ENCODE data around the gene ALS2CL.
A peak's percentile ranks its signal among the peaks of the same experiment; 100 is the strongest.
"Not testable (repeated sequence)": the region's sequence is repeated elsewhere in the genome, so short reads cannot be mapped to it uniquely, and the experiment has no call there.

ALS2CL gene, protein sequence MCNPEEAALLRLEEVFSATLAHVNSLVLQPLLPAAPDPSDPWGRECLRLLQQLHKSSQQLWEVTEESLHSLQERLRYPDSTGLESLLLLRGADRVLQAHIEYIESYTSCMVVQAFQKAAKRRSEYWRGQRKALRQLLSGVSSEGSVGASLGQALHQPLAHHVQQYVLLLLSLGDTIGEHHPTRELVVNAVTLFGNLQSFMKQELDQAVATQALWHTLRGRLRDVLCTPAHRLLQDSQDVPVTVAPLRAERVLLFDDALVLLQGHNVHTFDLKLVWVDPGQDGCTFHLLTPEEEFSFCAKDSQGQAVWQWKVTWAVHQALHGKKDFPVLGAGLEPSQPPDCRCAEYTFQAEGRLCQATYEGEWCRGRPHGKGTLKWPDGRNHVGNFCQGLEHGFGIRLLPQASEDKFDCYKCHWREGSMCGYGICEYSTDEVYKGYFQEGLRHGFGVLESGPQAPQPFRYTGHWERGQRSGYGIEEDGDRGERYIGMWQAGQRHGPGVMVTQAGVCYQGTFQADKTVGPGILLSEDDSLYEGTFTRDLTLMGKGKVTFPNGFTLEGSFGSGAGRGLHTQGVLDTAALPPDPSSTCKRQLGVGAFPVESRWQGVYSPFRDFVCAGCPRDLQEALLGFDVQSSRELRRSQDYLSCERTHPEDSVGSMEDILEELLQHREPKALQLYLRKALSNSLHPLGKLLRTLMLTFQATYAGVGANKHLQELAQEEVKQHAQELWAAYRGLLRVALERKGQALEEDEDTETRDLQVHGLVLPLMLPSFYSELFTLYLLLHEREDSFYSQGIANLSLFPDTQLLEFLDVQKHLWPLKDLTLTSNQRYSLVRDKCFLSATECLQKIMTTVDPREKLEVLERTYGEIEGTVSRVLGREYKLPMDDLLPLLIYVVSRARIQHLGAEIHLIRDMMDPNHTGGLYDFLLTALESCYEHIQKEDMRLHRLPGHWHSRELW

GRCh38 chr3:46693038-46693891, at the start of gene ALS2CL:
ALS2CL (minus strand) TSS chr3:46693679; CDS start chr3:46689440, 4,239 bp downstream.
- peak within 1 kb of the TSS; percentile 56 for H3K4me3 ChIP-seq (ENCODE audit: low read depth, low read length)
- TF ChIP-seq CTCF (IDR thresholded peaks at IDR 0.05; ENCODE audit: low read depth, low read length), result no peak

- TF ChIP-seq CTCF (IDR thresholded peaks at IDR 0.05; ENCODE audit: low read depth, low read length), result no peak
- H3K4me3 ChIP-seq (ENCODE audit: low read depth, low read length), result no peak overlapping the region
These were observed 49.6 kb upstream of the ALS2CL start for GRCh38 chr3:46742992-46743585.

DNA sequence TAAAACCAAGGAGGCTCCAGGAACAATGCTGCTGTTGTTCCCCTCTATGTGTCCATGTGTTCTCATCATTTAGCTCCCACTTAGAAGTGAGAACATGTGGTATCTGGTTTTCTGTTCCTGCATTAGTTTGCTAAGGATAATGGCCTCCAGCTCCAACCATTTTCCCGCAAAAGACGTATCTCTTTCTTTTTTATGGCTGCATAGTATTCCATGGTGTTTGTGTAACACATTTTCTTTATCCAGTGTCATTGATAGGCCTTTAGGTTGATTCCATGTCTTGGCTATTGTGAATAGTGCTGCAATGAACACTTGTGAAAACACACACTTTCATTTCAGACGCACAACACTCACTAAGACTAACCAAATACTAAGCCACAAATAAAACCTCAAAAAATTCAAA, 46.1 kb upstream of the ALS2CL start:
- not testable (repeated sequence) for H3K4me3 ChIP-seq (ENCODE audit: low read depth, low read length)

DNA sequence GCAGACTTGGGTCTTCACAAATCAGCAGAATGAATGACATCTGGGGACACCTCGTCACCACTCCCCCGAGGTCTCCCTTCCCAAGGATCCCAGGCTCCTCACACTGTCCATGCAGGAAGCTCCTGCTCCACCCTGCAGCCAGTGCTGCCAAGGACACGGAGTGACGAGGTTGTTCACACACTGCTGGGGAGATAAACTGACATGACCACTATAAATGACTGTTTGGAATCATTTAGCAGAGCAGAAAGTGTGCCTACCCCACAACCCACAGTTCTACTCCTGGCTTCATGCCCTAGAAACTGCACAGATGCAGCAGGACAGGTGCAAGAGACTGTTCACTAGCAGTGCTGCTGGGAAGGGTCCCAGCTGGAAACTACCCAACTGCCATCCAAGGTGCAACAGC, 43.9 kb upstream of the ALS2CL start:
- H3K4me3 ChIP-seq (ENCODE audit: low read depth, low read length), result no peak overlapping the region
- no peak for TF ChIP-seq CTCF (IDR thresholded peaks at IDR 0.05; ENCODE audit: low read depth, low read length)

DNA sequence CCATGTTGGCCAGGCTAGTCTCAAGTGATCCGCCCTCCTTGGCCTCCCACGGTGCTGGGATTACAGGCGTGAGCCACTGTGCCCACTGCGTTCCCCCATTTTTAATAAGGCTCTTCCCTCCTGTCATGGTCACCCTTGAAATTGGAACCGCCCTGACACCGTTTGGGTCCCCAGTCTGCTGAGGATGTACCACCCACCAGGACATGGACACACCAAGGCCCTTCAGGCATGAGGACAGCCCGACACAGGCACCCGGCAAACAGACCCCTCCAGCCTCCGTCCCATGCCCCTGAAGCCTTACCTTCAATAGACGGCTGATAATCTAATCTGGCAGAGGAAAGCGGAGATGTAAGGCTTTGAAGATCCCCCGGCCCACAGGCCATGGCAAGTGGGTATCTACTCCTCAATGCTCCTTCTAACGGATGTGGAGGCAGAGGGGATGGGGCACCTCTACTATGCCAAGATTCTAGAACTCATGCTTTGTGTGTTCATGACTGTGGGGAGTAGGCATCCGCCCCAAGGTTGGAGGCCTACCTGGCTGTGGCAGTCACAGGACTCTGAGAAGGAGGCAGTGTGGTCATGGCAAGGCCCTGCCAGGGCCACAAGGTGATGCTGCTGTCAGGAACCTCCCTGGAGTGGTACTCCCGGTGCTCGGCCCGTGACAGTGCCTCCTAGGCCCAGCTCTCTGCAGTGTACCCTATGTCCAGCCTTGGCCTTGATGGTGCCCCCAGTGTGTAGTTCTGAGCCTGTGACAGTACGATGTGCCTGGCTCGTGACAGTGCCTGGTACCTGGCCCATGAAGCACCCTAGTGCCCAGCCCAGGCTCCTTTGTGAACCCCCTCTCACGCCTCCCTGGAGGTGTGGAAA, 42.8 kb upstream of the ALS2CL start:
- TF ChIP-seq CTCF (IDR thresholded peaks at IDR 0.05; ENCODE audit: low read depth, low read length), result no peak
- no peak overlapping the region for H3K4me3 ChIP-seq (ENCODE audit: low read depth, low read length)

- H3K4me3 ChIP-seq (ENCODE audit: low read depth, low read length), result no peak overlapping the region
- no peak for TF ChIP-seq CTCF (IDR thresholded peaks at IDR 0.05; ENCODE audit: low read depth, low read length)
These were observed 41.3 kb upstream of the ALS2CL start for GRCh38 chr3:46734773-46735172.
